ENCODE results near the gene MRC2.

MRC2 gene

DNA sequence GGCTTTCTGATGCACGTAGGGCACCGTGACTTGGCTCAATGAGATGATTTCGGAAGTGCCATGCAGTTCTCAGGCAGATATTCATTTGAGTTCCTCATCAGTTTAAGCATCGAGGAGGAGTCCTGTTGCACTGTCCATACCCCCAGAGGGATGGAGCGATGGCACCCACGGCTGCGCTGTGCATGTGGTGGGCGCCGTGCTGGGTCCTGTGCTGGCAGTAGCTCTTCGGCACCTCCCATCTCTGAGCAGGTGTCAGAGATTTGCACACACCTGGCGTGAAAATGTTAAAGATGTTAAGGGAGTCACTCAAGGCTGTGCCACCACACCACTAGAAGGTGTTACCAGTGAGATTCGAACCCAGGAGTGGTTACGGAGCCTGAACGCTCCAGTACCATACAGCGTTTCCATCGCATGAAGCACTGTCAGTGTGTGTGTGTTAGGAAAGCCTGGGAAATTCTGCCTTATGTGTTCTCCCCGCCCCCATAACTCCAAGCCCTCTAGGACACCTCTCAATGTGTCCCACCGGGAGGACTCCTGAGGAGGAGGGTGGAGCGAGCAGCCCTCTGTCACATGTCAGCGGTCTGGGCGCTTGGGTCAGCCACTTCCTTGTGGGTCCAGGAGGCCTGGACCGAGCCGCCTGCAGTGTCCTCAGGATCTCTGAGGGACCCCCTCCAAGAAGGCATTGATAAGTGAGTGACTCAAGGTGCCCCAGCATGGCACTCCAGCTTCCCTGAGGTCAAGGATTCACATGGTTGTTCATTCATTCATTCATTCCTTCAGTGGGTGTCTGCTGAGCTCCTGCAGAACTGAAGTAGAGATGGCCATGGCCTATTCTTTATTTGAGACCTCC lies 3.8 kb downstream of the MRC2 start:
- no peak for DNase-seq (ENCODE audit: low read depth in 4 of 4, low spot score in 1 of 4)

DNA sequence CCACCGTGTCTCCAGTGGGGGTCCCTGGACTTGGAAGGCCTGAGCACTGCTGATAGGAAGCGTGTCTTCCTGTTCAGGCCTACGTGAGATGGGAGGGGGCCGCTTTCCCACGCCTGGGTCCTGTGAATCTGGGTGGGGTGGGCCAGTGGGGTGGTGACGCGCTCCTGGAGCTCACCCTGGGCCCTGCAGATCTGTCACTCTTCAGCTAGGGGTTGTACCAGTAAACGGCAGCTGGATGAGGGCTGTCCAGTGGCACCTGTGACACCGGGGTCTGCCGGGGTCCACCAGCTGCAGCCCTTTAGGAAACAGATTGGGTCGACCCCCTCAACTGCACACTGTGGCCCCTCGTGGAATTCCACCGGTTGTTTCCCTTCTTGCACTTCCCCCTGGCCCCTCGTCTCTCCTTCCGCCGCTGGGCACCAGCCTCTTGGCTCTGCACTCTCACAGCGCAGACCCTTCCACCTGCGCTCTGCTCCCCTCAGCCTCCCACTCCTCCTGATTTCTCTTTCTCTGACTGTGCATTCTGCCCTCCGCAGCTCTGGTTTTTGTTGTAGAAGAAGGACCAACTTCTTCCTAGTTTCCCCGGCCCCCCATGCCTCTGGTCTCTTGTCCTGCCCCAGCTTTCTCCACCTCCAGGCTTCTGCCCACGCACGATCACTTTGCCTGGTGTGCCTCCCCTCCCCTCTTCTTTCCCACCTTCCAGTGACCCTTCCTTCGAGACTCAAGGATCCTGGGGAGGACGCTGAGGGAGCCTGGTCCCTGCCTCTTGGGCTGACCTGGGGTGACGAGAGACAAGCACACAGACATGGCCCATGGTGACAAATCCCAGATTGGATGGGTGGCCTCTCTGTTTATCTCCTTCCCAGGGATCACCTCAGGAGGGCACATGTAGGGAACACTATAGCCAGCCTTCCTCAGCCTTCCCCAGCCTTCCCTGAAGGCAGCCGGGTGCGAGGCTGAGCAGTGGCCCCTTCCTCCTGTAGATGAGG lies 4.8 kb downstream of the MRC2 start:
- DNase-seq (ENCODE audit: low read depth in 4 of 4, low spot score in 1 of 4), result no peak

DNA sequence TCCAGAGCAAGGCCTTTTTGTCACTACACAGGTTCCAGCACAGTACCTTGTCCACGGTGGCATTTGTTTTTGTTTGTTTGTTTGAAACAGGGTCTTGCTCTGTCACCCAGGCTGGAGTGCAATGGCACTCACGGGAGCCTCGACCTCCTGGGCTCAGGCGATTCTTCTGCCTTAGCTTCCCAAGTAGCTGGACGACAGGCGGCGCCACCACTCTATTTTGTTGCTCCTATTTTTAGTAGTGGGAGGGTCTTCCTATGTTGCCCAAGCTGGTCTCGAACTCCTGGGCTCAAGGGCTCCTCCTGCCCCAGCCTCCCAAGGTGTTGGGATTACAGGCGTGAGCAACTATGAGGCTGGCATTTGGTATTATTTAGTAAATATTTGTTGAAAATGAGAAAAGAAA lies 10.3 kb downstream of the MRC2 start:
- DNase-seq (ENCODE audit: low read depth in 4 of 4, low spot score in 1 of 4), result no peak

DNA sequence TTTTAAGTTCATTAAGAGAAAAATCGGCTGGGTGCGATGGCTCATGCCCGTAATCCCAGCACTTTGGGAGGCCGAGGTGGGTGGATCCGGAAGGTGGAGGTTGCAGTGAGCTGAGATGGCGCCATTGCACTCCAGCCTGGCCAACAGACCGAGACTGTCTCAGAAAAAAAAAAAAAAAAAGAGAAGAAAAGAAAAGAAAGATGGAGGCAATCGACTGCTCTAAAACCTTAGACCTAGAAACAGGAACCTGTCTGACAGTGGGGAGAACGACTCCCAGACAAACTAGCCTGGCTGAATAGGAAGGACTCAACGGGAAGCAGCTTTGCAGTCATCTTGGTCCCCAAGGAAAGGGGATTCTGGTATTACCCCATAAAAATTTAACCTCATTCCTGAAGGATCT lies 13.7 kb downstream of the MRC2 start:
- no peak for DNase-seq (ENCODE audit: low read depth in 4 of 4, low spot score in 1 of 4)

DNA sequence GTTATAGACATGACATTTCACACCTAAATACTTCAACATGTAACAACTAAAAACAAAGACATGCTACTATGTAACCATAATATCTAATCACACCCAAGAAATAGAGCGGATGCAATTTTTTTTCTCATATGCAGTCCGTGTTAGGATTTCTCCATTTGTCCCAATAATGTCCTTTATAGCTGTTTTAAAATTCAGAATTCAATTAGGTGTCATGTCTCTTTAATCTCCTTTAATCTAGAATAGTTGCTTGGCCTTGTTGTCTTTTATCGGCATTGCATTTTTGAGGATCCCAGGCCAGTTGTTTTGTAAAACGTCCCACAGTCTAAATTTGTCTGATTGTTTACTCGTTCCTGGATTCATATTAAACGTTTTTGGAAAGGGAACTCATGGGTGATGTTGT lies 14.5 kb downstream of the MRC2 start:
- DNase-seq (ENCODE audit: low read depth in 4 of 4, low spot score in 1 of 4), result no peak

- no peak for DNase-seq (ENCODE audit: low read depth in 4 of 4, low spot score in 1 of 4)
Observed at GRCh38 chr17:62643496-62643895, 16.0 kb downstream of the MRC2 start.

GRCh38 chr17:62644487-62645173 lies 17.2 kb downstream of the MRC2 start:
- DNase-seq (ENCODE audit: low read depth in 4 of 4, low spot score in 1 of 4), result no peak

DNA sequence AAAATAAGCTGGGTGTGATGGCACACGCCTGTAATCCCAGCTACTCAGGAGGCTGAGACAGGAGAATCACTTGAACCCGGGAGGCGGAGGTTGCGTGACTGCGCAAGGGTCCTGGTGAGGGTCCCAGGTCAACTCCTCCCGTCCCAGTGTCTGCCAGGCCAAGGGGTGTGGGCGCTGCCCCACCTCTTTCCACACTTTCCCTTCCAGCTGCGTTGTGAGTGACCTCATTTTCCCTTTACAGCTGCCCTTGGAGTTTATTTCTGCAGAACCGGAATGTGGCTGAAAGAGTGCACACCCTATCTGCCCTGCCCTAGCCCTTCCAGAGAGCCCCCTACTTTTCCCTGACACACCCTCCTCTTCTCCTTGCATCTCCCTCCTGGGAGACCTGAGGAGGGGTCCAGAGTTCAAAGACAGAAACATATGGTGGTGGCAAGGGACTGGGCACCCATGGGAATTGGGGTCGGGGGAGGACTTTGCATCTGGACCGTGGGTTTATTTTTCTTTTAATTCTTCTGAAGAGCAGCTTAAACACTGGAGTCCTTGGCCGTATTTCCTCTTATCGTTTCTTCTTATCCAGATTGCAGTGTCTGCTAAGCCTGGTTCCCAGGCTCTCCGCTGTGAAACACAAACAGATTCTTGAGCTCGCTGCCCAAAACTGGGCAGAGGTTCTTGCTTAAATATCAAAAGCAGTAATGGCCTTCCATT lies 20.9 kb downstream of the MRC2 start:
- no peak for DNase-seq (ENCODE audit: low read depth in 4 of 4, low spot score in 1 of 4)

- no peak for DNase-seq (ENCODE audit: low read depth in 4 of 4, low spot score in 1 of 4)
Observed at GRCh38 chr17:62648956-62649294, 21.5 kb downstream of the MRC2 start.

GRCh38 chr17:62649570-62649969 lies 22.1 kb downstream of the MRC2 start:
- DNase-seq (ENCODE audit: low read depth in 4 of 4, low spot score in 1 of 4), result no peak

GRCh38 chr17:62650587-62650986 lies 23.1 kb downstream of the MRC2 start:
- no peak for DNase-seq (ENCODE audit: low read depth in 4 of 4, low spot score in 1 of 4)

GRCh38 chr17:62652251-62653001 lies 25.0 kb downstream of the MRC2 start:
- DNase-seq (ENCODE audit: low read depth in 4 of 4, low spot score in 1 of 4), result peak in 1 of 4 experiments; percentile 21

DNA sequence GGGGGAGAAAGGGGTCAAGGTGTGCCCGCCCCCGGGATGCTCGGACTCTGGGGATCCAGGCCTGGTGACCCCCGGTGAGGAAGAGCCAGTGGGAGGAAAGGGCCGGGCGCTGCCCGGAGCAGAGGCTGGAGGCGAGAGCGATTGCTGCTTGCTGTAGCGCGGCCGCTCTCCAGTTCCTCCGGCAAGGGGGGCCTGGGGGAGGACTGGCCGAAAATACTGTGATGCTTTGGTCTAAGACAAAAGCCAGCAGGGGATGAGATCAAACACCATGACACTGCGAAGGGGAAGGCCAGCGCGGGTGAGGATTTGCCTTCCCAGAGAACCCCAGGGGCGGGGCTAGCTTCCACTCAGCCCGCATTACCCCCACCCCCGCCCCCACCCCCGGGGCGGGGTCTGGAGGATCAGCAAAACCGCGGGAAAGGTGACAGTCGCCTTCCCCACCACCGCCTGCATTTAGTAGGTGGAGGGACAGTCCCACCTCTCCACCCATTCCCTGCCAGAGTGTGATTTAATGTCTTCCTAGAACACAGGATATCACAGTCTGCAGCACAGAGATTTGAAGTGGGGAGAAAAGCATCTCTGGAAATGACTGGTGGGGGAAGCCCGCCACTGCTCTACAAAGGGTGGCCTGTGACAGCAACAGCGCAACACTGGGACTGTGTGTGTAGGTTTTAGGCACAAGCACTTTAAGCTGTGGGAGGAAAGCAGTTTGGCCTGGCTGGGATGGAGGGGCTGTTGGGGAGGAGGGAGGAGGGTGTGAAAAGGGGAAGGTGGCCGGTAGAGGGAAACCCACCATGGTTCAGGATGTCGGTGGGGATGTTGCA lies 25.7 kb downstream of the MRC2 start:
- peak; percentile 66 to 98 (median 82) for DNase-seq (ENCODE audit: low read depth in 4 of 4, low spot score in 1 of 4)

GRCh38 chr17:62653826-62654761 lies 26.6 kb downstream of the MRC2 start:
- no peak for DNase-seq (ENCODE audit: low read depth in 4 of 4, low spot score in 1 of 4)

- DNase-seq (ENCODE audit: low read depth in 4 of 4, low spot score in 1 of 4), result no peak
Observed at GRCh38 chr17:62655656-62656055, 28.2 kb downstream of the MRC2 start.

DNA sequence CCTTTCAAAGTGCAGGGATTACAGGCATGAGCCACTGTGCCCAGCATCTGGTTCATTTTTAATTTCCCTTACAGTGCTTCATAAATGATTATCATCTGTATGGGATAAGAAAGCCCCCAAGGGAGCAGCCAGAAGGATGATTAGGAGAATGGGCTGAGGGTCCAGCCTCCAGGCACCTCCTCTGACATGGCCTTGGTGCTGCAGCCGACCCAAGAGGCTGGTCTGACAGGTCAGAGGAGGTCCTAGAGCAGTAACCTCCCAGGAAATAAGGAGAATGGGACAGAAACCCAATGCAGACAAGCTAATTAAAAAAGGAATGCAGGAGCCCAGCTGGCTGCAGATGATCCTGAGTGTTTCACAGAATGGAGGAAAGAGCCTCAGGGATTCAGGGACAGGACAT lies 29.0 kb downstream of the MRC2 start:
- no peak for DNase-seq (ENCODE audit: low read depth in 4 of 4, low spot score in 1 of 4)

- no peak for DNase-seq (ENCODE audit: low read depth in 4 of 4, low spot score in 1 of 4)
Observed at GRCh38 chr17:62657145-62657665, 29.7 kb downstream of the MRC2 start.

DNA sequence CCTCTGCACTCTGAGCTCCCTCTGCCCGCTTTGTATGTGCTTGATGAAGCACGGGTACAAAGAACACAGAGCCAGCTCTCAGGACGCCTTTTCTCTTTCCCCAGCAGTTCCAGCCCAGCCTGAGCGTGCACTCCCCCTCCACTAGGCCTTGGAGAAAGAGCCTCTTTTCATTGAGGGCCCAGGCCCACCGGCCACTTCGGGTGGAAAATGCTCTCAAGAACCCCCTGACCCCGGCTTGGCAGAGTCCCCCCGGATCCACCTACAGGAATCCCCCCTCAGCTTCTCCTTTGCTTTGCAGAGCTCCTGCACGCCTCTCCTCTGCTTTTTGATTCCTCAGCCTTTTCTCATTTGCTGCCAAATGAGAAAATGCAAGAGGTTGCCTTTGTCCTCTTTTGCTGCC lies 30.2 kb downstream of the MRC2 start:
- DNase-seq (ENCODE audit: low read depth in 4 of 4, low spot score in 1 of 4), result no peak
